Stomach (tissue), 4 donors: ENCODE measurements around the gene RIN3.

Source experiments
- CTCF ChIP-seq, 7 experiments: fragments of 450-650 bp in 4 of 7; fragments of 200-600 bp in 3 of 7; sonication (generic) in 3 of 7; IDR thresholded peaks; one replicate each; pipeline ENCODE4 v1.5.1; 2016 to 2019; ENCODE audit warnings: antibody characterized with exemption in 7 of 7, control low read depth in 2 of 7, mild to moderate bottlenecking in 1 of 7
- EP300 ChIP-seq: sonication (generic); formaldehyde crosslinking; IDR thresholded peaks from one replicate; pipeline ENCODE4 v1.6.1; 2017; ENCODE audit warnings: antibody characterized with exemption
- POLR2A ChIP-seq, 4 donors: fragments of 450-650 bp; IDR thresholded peaks; one replicate each; pipeline ENCODE4 v1.6.1; 2016; ENCODE audit warnings: antibody characterized with exemption in 4 of 4, control low read depth in 2 of 4, mild to moderate bottlenecking in 1 of 4, moderate library complexity in 1 of 4
- POLR2AphosphoS5 ChIP-seq, 3 donors: sonication (generic); formaldehyde crosslinking; IDR thresholded peaks; one replicate each; pipeline ENCODE4 v1.6.1; 2016; ENCODE audit warnings: antibody characterized with exemption in 3 of 3

- peak in 1 of 3 donors; percentile 25 for TF ChIP-seq POLR2AphosphoS5 (IDR thresholded peaks at IDR 0.05)
- TF ChIP-seq CTCF (IDR thresholded peaks at IDR 0.05) = no peak
- no peak for TF ChIP-seq POLR2A (IDR thresholded peaks at IDR 0.05)
- no peak for TF ChIP-seq EP300
These were observed 138.3 kb downstream of the RIN3 start for GRCh38 chr14:92651758-92652406.
